Measurements from ENCODE around the gene CACNA2D1.

DNA sequence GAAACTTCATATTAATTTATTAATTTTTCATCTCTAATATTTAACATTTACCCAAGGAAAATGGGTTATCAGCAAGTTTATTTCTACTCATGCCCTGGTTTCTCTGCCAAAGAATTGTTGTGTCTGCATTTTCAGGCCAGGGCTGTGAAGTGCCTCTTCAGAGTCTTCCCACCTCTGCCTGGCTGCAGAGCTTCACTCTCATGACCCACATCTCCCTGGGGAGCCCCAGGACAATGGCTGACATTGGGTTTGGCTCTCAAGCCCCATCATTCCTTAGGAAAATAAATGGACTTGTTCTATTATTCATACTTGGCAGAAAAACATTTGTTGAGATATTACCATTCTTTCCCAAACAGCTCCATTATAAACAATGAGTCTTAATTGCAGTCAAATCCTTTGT is 30.3 kb downstream of the CACNA2D1 start:
- TF ChIP-seq CTCF (IDR thresholded peaks at IDR 0.05) = no peak
- no peak for TF ChIP-seq EZH2phosphoT487 (IDR thresholded peaks at IDR 0.05)

All from neural progenitor cell (in vitro differentiated cells).